ENCODE data around the gene PLEKHA7. TPM values are rescaled to one million over a fixed set of nuclear protein-coding genes. Genes with fewer than 3 reads are reported as not detected.

Gene PLEKHA7
- total RNA-seq, 1 experiment from 2014 or later, result 20.2 TPM

- in situ Hi-C loops (cut with HindIII; ENCODE audit: low pct_unique_long_range_greater_than_20kb, low sequenced_read_pairs), result no loop called here
- no peak for DNase-seq (ENCODE audit: low read depth)
Observed at GRCh38 chr11:16767137-16767536, 247.1 kb downstream of the PLEKHA7 start.

DNA sequence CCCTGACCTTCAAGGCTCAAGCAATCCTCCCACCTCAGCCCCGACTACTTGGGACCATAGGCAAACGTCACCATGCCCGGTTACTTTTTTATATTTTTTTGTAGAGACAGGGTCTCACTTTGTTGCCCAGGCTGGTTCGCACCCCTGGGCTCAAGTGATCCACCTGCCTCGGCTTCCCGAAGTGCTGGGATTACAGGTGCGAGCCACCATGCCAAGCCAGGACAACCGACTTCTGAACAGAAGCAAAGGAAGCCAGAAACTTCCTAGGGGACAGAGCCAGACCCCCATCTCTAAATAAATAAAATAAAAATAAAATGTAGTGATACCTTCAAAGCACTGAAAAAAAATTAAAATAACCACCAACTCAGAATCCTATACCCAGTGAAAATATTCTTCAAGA, 249.3 kb downstream of the PLEKHA7 start:
- DNase-seq (ENCODE audit: low read depth), result no peak
- in situ Hi-C loops (cut with HindIII; ENCODE audit: low pct_unique_long_range_greater_than_20kb, low sequenced_read_pairs), result no loop called here

DNA sequence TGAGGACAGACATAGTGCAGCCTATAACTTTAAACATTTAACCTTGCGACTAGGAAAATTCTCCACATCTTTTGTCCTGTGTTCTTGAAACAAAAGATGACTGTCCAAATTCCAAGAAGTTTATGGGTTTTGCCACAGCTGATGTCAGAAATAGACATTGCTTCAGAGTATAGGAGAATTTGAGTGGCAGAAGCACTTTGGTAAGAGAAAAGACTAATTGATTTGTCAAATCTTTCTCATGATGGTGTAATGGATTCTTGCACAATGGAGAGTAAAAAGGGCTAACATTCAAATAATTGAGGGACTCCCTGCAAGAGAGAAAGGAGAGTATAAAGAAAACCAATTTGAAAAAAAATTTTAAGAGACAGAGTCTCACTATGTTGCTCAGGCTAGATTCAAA, 250.5 kb downstream of the PLEKHA7 start:
- no peak for DNase-seq (ENCODE audit: low read depth)
- in situ Hi-C loops (cut with HindIII; ENCODE audit: low pct_unique_long_range_greater_than_20kb, low sequenced_read_pairs), result no loop called here

- in situ Hi-C loops (cut with HindIII; ENCODE audit: low pct_unique_long_range_greater_than_20kb, low sequenced_read_pairs), result no loop called here
- no peak for DNase-seq (ENCODE audit: low read depth)
Observed at GRCh38 chr11:16759857-16760508, 254.2 kb downstream of the PLEKHA7 start.

DNA sequence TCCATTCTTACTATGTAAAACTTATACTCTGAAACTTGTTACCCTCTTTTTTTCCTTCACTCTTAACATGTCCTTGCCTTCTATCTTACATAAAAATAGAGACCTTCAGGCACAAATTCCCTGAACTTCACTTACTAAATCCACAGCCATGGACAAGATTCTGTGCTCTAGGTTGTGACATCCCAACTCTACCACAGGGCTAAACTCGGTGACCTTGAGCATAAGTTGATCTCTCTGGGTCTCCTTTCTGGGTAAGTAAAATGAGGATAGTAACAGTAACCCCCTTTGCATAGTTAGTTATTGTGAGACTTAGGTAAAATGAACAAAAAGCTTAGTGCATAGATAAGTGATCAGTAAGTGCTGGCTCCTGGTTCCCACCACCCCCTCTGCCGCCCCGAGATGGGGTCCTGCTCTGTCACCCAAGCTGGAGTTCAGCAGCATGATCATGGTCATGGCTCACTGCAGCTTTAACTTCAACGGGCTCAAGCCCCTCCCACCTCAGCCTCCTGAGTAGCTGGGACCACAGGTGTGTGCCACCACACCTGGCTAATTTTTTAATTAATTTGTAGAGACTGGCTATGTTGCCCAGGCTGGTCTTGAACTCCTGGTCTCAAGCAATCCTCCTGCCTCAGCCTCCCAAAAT, 255.7 kb downstream of the PLEKHA7 start:
- no peak for DNase-seq (ENCODE audit: low read depth)
- in situ Hi-C loops (cut with HindIII; ENCODE audit: low pct_unique_long_range_greater_than_20kb, low sequenced_read_pairs), result no loop called here

DNA sequence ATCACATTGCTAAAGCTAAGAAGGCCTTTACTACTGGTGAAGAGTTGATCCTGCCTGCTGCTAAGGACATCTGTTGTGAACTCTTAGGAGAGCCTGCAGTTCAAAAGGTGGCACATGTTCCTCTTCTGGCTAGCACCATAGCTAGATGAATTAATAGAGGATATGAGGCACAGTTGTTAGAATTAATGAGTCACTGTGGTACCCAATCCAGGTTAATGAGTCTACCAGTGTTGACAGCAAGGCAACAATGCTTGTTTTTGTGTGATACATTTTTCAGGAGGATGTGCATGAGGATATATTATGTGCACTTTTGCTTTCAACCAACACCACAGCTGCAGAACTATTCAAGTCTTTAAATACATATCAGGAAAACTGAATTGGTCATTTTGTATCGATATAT, 263.8 kb downstream of the PLEKHA7 start:
- DNase-seq (ENCODE audit: low read depth), result no peak
- in situ Hi-C loops (cut with HindIII; ENCODE audit: low pct_unique_long_range_greater_than_20kb, low sequenced_read_pairs), result no loop called here

- in situ Hi-C loops (cut with HindIII; ENCODE audit: low pct_unique_long_range_greater_than_20kb, low sequenced_read_pairs), result no loop called here
- no peak for DNase-seq (ENCODE audit: low read depth)
Observed at GRCh38 chr11:16749666-16750065, 264.5 kb downstream of the PLEKHA7 start.

- in situ Hi-C loops (cut with HindIII; ENCODE audit: low pct_unique_long_range_greater_than_20kb, low sequenced_read_pairs), result no loop called here
- no peak for DNase-seq (ENCODE audit: low read depth)
Observed at GRCh38 chr11:16749092-16749491, 265.1 kb downstream of the PLEKHA7 start.

DNA sequence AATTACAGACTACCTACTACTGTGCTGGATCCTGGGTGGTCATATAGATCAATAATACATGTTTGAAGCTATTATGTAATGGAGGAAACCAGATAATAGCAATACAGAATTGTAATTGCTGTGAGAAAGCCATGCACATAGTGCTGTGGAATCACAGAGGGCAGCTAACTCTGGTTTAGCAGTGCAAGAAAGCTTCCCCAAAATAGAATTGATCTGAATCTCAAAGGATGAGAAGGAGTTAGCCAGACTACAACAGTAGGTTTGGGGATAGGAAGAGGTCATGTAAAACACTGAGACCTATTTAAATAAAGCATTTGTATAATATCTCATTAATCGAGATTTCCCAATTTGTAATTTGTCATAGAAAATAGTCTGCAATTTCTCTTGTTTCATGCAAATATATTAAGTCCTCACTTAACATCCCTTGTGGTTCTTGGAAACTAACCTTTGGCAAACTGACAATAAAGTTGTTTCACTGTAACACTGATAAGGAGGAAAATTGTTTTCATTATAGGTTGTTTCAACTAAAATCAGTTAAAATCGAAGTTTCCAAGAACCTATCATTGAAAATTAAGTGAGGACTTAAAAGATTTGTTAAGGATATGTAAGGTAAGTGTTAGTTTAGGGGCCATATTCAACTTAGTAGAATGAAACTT, 268.1 kb downstream of the PLEKHA7 start:
- DNase-seq (ENCODE audit: low read depth), result no peak
- in situ Hi-C loops (cut with HindIII; ENCODE audit: low pct_unique_long_range_greater_than_20kb, low sequenced_read_pairs), result no loop called here

GRCh38 chr11:16744128-16744725, 270.0 kb downstream of the PLEKHA7 start:
- no peak for DNase-seq (ENCODE audit: low read depth)
- in situ Hi-C loops (cut with HindIII; ENCODE audit: low pct_unique_long_range_greater_than_20kb, low sequenced_read_pairs), result no loop called here

DNA sequence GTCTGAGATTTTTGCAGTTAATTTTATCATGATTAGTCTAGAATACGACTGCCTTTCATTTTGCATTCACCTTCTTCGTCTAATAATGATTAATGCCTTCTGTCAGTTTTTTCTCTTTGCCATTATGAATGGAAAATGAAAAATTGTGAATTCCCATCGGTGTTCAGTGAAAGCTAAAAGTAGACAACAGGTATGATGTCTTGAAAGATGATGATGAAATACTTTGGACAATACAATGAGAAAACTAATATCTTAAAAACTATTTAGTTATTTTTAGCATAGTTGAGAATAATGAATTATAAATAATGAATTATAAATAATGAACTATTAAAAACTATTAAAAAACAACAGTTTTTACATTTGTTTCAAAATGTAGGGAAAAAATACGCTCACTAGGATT, 270.7 kb downstream of the PLEKHA7 start:
- no peak for DNase-seq (ENCODE audit: low read depth)
- in situ Hi-C loops (cut with HindIII; ENCODE audit: low pct_unique_long_range_greater_than_20kb, low sequenced_read_pairs), result no loop called here

GRCh38 chr11:16741473-16741872, 272.7 kb downstream of the PLEKHA7 start:
- DNase-seq (ENCODE audit: low read depth), result no peak
- in situ Hi-C loops (cut with HindIII; ENCODE audit: low pct_unique_long_range_greater_than_20kb, low sequenced_read_pairs), result no loop called here

GRCh38 chr11:16738947-16739815, 275.0 kb downstream of the PLEKHA7 start:
- DNase-seq (ENCODE audit: low read depth), result no peak
- in situ Hi-C loops (cut with HindIII; ENCODE audit: low pct_unique_long_range_greater_than_20kb, low sequenced_read_pairs), result no loop called here

- in situ Hi-C loops (cut with HindIII; ENCODE audit: low pct_unique_long_range_greater_than_20kb, low sequenced_read_pairs), result no loop called here
- DNase-seq (ENCODE audit: low read depth), result peak; percentile 96
Observed at GRCh38 chr11:16738193-16738946, 275.8 kb downstream of the PLEKHA7 start, which contains the start of gene C11orf58. C11orf58 (plus strand) TSS chr11:16738647; CDS start chr11:16738779, 132 bp downstream.

DNA sequence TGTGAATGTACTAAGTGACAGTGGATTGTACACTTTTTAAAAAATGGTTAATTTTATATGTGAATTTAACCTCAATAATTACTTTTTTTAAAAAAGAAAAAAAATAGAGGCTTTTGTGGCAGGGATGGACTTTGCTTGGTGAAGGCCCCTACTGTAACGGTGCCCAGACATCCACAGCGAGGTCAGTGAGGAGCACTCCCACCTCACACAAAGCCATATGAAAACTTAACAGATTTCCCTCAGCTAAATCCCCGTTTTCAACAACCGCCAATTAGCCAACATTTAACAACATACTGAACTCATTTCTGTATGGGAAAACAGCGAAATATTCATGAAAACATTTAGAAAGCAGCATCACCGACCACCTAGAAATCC, 276.4 kb downstream of the PLEKHA7 start:
- DNase-seq (ENCODE audit: low read depth), result no peak
- in situ Hi-C loops (cut with HindIII; ENCODE audit: low pct_unique_long_range_greater_than_20kb, low sequenced_read_pairs), result no loop called here
